Measurements from ENCODE around the gene ADAMTSL3.
A peak's percentile ranks its signal among the peaks of the same experiment; 100 is the strongest.

ADAMTSL3 gene

GRCh38 chr15:83898361-83898760 is 244.4 kb downstream of the ADAMTSL3 start:
- no peak for DNase-seq (ENCODE audit: extremely low read depth, low read depth)
- no peak for TF ChIP-seq CTCF (IDR thresholded peaks at IDR 0.05; ENCODE audit: low read depth, low read length, missing control alignments)
- no peak overlapping the region for H3K4me3 ChIP-seq (replicated peaks; ENCODE audit: low read depth, low read length)

- H3K4me3 ChIP-seq (replicated peaks; ENCODE audit: low read depth, low read length): no peak overlapping the region
- no peak for TF ChIP-seq CTCF (IDR thresholded peaks at IDR 0.05; ENCODE audit: low read depth, low read length, missing control alignments)
- DNase-seq (ENCODE audit: extremely low read depth, low read depth): no peak
Measured at GRCh38 chr15:83899670-83900069, 245.7 kb downstream of the ADAMTSL3 start.

- peak; percentile 27 for DNase-seq (ENCODE audit: extremely low read depth, low read depth)
Measured at GRCh38 chr15:83904107-83905040, 250.5 kb downstream of the ADAMTSL3 start.

GRCh38 chr15:83905556-83906273 is 251.8 kb downstream of the ADAMTSL3 start:
- no peak for TF ChIP-seq CTCF (IDR thresholded peaks at IDR 0.05; ENCODE audit: low read depth, low read length, missing control alignments)
- DNase-seq (ENCODE audit: extremely low read depth, low read depth): no peak
- no peak overlapping the region for H3K4me3 ChIP-seq (replicated peaks; ENCODE audit: low read depth, low read length)

More at GRCh38 chr15:83904107-83905040, 250.5 kb downstream of the ADAMTSL3 start:
- no peak overlapping the region for H3K4me3 ChIP-seq (replicated peaks; ENCODE audit: low read depth, low read length)
- no peak for TF ChIP-seq CTCF (IDR thresholded peaks at IDR 0.05; ENCODE audit: low read depth, low read length, missing control alignments)

GRCh38 chr15:83911345-83911744 is 257.4 kb downstream of the ADAMTSL3 start:
- no peak for DNase-seq (ENCODE audit: extremely low read depth, low read depth)
- TF ChIP-seq CTCF (IDR thresholded peaks at IDR 0.05; ENCODE audit: low read depth, low read length, missing control alignments): no peak
- H3K4me3 ChIP-seq (replicated peaks; ENCODE audit: low read depth, low read length): no peak overlapping the region

- H3K4me3 ChIP-seq (replicated peaks; ENCODE audit: low read depth, low read length): no peak overlapping the region
- TF ChIP-seq CTCF (IDR thresholded peaks at IDR 0.05; ENCODE audit: low read depth, low read length, missing control alignments): no peak
- no peak for DNase-seq (ENCODE audit: extremely low read depth, low read depth)
Measured at GRCh38 chr15:83912343-83912742, 258.4 kb downstream of the ADAMTSL3 start.

All from HFF-Myc (cell line).